ENCODE data around the gene NUP50. TPM values are rescaled to one million over a fixed set of nuclear protein-coding genes. Genes with fewer than 3 reads are reported as not detected.

The NUP50 gene
- total and polyA plus RNA-seq, 4 donors, result 15.2 to 80.1 (median 46.9) TPM

GRCh38 chr22:45134313-45134712, 29.4 kb upstream of the NUP50 start:
- Histone ChIP-seq H3K27ac (ENCODE audit: low read depth in 1 of 2, low read length in 1 of 2) (no peak overlapping the region), H3K9ac (ENCODE audit: insufficient read depth in 1 of 2, low read length in 2 of 2) (no peak overlapping the region), H3K9me3 (ENCODE audit: control insufficient read depth in 4 of 4, insufficient read depth in 3 of 4, low read length in 3 of 4) (peaks cover 0 to 13% (median 4%) of the 10 kb centered on the region in 4 donors), H3K4me3 (no peak overlapping the region), H3K36me3 (ENCODE audit: control insufficient read depth in 4 of 4, insufficient read depth in 4 of 4, low read length in 4 of 4) (peaks cover 9 to 13% (median 11%) of the 10 kb centered on the region in 4 donors), H3K27me3 (ENCODE audit: control insufficient read depth in 3 of 3, insufficient read depth in 3 of 3, low read length in 2 of 3) (no peaks in the 10 kb centered on the region), H3K4me1 (ENCODE audit: control insufficient read depth in 5 of 5, insufficient read depth in 5 of 5, low read length in 5 of 5) (no peaks in the 10 kb centered on the region)
- WGBS, 2 donors, result 97 to 99% methylated on average over 5 of the region's 5 CpGs
- DNase-seq (no peak), ATAC-seq (ENCODE audit: insufficient read depth, low FRiP score) (no peak)
- no peak for TF ChIP-seq CTCF (IDR thresholded peaks at IDR 0.05; ENCODE audit: control extremely low read depth, extremely low read depth)

- WGBS, 2 donors, result 95 to 97% methylated on average over 2 of the region's 2 CpGs
- Histone ChIP-seq H3K4me3 (no peak overlapping the region), H3K36me3 (ENCODE audit: control insufficient read depth in 4 of 4, insufficient read depth in 4 of 4, low read length in 4 of 4) (peaks cover 9 to 13% (median 11%) of the 10 kb centered on the region in 4 donors), H3K27me3 (ENCODE audit: control insufficient read depth in 3 of 3, insufficient read depth in 3 of 3, low read length in 2 of 3) (no peaks in the 10 kb centered on the region), H3K9ac (ENCODE audit: insufficient read depth in 1 of 2, low read length in 2 of 2) (no peak overlapping the region), H3K9me3 (ENCODE audit: control insufficient read depth in 4 of 4, insufficient read depth in 3 of 4, low read length in 3 of 4) (peaks cover 0 to 13% (median 4%) of the 10 kb centered on the region in 4 donors), H3K4me1 (ENCODE audit: control insufficient read depth in 5 of 5, insufficient read depth in 5 of 5, low read length in 5 of 5) (no peaks in the 10 kb centered on the region), H3K27ac (ENCODE audit: low read depth in 1 of 2, low read length in 1 of 2) (no peak overlapping the region)
- DNase-seq (no peak), ATAC-seq (ENCODE audit: insufficient read depth, low FRiP score) (no peak)
- TF ChIP-seq CTCF (IDR thresholded peaks at IDR 0.05; ENCODE audit: control extremely low read depth, extremely low read depth), result no peak
Observed at GRCh38 chr22:45136594-45136993, 27.1 kb upstream of the NUP50 start.

GRCh38 chr22:45139693-45140092, 24.0 kb upstream of the NUP50 start:
- H3K9me3 ChIP-seq (ENCODE audit: control insufficient read depth in 4 of 4, insufficient read depth in 3 of 4, low read length in 3 of 4), result peaks cover 0 to 5% (median 2%) of the 10 kb centered on the region in 4 donors
- H3K27me3 ChIP-seq (ENCODE audit: control insufficient read depth in 3 of 3, insufficient read depth in 3 of 3, low read length in 2 of 3), result no peaks in the 10 kb centered on the region
- ATAC-seq (ENCODE audit: insufficient read depth, low FRiP score) (no peak), DNase-seq (no peak)
- no peak overlapping the region for H3K4me3 ChIP-seq
- H3K36me3 ChIP-seq (ENCODE audit: control insufficient read depth in 4 of 4, insufficient read depth in 4 of 4, low read length in 4 of 4), result peaks cover 0 to 3% (median under 1%) of the 10 kb centered on the region in 4 donors
- H3K4me1 ChIP-seq (ENCODE audit: control insufficient read depth in 5 of 5, insufficient read depth in 5 of 5, low read length in 5 of 5), result no peaks in the 10 kb centered on the region
- no peak overlapping the region for H3K27ac ChIP-seq (ENCODE audit: low read depth in 1 of 2, low read length in 1 of 2)
- no peak for TF ChIP-seq CTCF (IDR thresholded peaks at IDR 0.05; ENCODE audit: control extremely low read depth, extremely low read depth)
- H3K9ac ChIP-seq (ENCODE audit: insufficient read depth in 1 of 2, low read length in 2 of 2), result no peak overlapping the region
- WGBS, 2 donors, result 95 to 97% methylated on average over 6 of the region's 6 CpGs

GRCh38 chr22:45142376-45142775, 21.3 kb upstream of the NUP50 start:
- 73 to 80% methylated on average over 15 of the region's 15 CpGs for WGBS, 2 donors

More at GRCh38 chr22:45142376-45142775, 21.3 kb upstream of the NUP50 start:
- H3K9ac ChIP-seq (ENCODE audit: insufficient read depth in 1 of 2, low read length in 2 of 2), result no peak overlapping the region
- H3K4me1 ChIP-seq (ENCODE audit: control insufficient read depth in 5 of 5, insufficient read depth in 5 of 5, low read length in 5 of 5), result no peaks in the 10 kb centered on the region
- no peaks in the 10 kb centered on the region for H3K27me3 ChIP-seq (ENCODE audit: control insufficient read depth in 3 of 3, insufficient read depth in 3 of 3, low read length in 2 of 3)
- ATAC-seq (ENCODE audit: insufficient read depth, low FRiP score) (no peak), DNase-seq (no peak)
- no peak overlapping the region for H3K4me3 ChIP-seq
- H3K27ac ChIP-seq (ENCODE audit: low read depth in 1 of 2, low read length in 1 of 2), result no peak overlapping the region
- peaks cover 0 to 3% (median 0%) of the 10 kb centered on the region in 4 donors for H3K9me3 ChIP-seq (ENCODE audit: control insufficient read depth in 4 of 4, insufficient read depth in 3 of 4, low read length in 3 of 4)
- no peaks in the 10 kb centered on the region for H3K36me3 ChIP-seq (ENCODE audit: control insufficient read depth in 4 of 4, insufficient read depth in 4 of 4, low read length in 4 of 4)
- no peak for TF ChIP-seq CTCF (IDR thresholded peaks at IDR 0.05; ENCODE audit: control extremely low read depth, extremely low read depth)
